Skeletal muscle tissue (tissue), 4 donors: ENCODE data around the gene PPP1R15A. TPM values are rescaled to one million over a fixed set of nuclear protein-coding genes. Genes with fewer than 3 reads are reported as not detected.
"Not testable (repeated sequence)": the region's sequence is repeated elsewhere in the genome, so short reads cannot be mapped to it uniquely, and the experiment has no call there.

ENCODE experiments used
- H3K27ac ChIP-seq: one replicate; pipeline ENCODE4 v1.7.0; 2013; ENCODE audit warnings: mild to moderate bottlenecking, low read depth, low read length, inconsistent platforms
- H3K27me3 ChIP-seq, 3 donors: one replicate each; pipeline ENCODE4 v1.7.0; 2013; ENCODE audit warnings: low read length in 3 of 3; ENCODE audit not compliant: control insufficient read depth in 3 of 3, insufficient read depth in 3 of 3
- H3K36me3 ChIP-seq, 3 donors: one replicate each; pipeline ENCODE4 v1.7.0; 2013; ENCODE audit warnings: low read length in 3 of 3; ENCODE audit not compliant: control insufficient read depth in 3 of 3, insufficient read depth in 3 of 3
- H3K4me1 ChIP-seq, 3 donors: one replicate each; pipeline ENCODE4 v1.7.0; 2013; ENCODE audit warnings: low read length in 3 of 3, mild to moderate bottlenecking in 3 of 3; ENCODE audit not compliant: control insufficient read depth in 3 of 3, insufficient read depth in 3 of 3
- H3K4me3 ChIP-seq, 3 donors: one replicate each; pipeline ENCODE4 v1.7.0; 2013; ENCODE audit warnings: low read length in 3 of 3
- H3K9ac ChIP-seq, 3 donors: one replicate each; pipeline ENCODE4 v1.7.0; 2013; ENCODE audit warnings: low read length in 3 of 3, mild to moderate bottlenecking in 3 of 3, moderate library complexity in 2 of 3, low read depth in 1 of 3
- H3K9me3 ChIP-seq, 3 donors: one replicate each; pipeline ENCODE4 v1.7.0; 2013; ENCODE audit warnings: low read length in 3 of 3; ENCODE audit not compliant: control insufficient read depth in 3 of 3
- total RNA-seq: library from RNA; depleted of rRNA; stranded (reverse); fragments of >200 nt; gene quantifications from one replicate; pipeline ENCODE4 v1.2.3, GENCODE V29; 2014
- donor health status: Osteomylitis.

PPP1R15A gene
- total RNA-seq, 1 donor from 2014 or later = 26.1 TPM

GRCh38 chr19:48878196-48879024 is 6.2 kb downstream of the PPP1R15A start:
- Histone ChIP-seq H3K9me3 (no peaks in the 10 kb centered on the region), H3K27ac (peak overlapping the region; percentile 51), H3K27me3 (no peaks in the 10 kb centered on the region), H3K4me3 (no peak overlapping the region), H3K4me1 (peaks cover 33 to 37% (median 35%) of the 10 kb centered on the region in 3 donors), H3K36me3 (peaks cover 23 to 33% (median 33%) of the 10 kb centered on the region in 3 donors), H3K9ac (peak overlapping the region in 1 of 3 donors; percentile 16)

GRCh38 chr19:48879025-48879637 is 6.9 kb downstream of the PPP1R15A start:
- H3K9me3 ChIP-seq = no peaks in the 10 kb centered on the region
- peaks cover 25 to 30% (median 28%) of the 10 kb centered on the region in 3 donors for H3K4me1 ChIP-seq
- no peaks in the 10 kb centered on the region for H3K27me3 ChIP-seq
- H3K27ac ChIP-seq = peak overlapping the region; percentile 51
- H3K9ac ChIP-seq = no peak overlapping the region
- no peak overlapping the region for H3K4me3 ChIP-seq
- H3K36me3 ChIP-seq = peaks cover 16 to 26% (median 25%) of the 10 kb centered on the region in 3 donors

- not testable (repeated sequence) for H3K9ac ChIP-seq, H3K9me3 ChIP-seq, H3K4me3 ChIP-seq, H3K27me3 ChIP-seq, H3K27ac ChIP-seq
- H3K36me3 ChIP-seq = peaks cover 10 to 20% (median 20%) of the 10 kb centered on the region in 3 donors
- peaks cover 20 to 25% (median 23%) of the 10 kb centered on the region in 3 donors for H3K4me1 ChIP-seq
These were observed 7.5 kb downstream of the PPP1R15A start for GRCh38 chr19:48879696-48880095.

- H3K27ac ChIP-seq = no peak overlapping the region
- no peak overlapping the region for H3K9ac ChIP-seq
- peaks cover 2 to 7% (median 6%) of the 10 kb centered on the region in 3 donors for H3K36me3 ChIP-seq
- H3K4me1 ChIP-seq = peaks cover 3 to 12% (median 8%) of the 10 kb centered on the region in 3 donors
- no peaks in the 10 kb centered on the region for H3K27me3 ChIP-seq
- no peaks in the 10 kb centered on the region for H3K9me3 ChIP-seq
- no peak overlapping the region for H3K4me3 ChIP-seq
These were observed 9.8 kb downstream of the PPP1R15A start for GRCh38 chr19:48881741-48882657.

GRCh38 chr19:48883726-48884125 is 11.5 kb downstream of the PPP1R15A start:
- Histone ChIP-seq H3K9ac (no peak overlapping the region), H3K9me3 (no peaks in the 10 kb centered on the region), H3K27me3 (no peaks in the 10 kb centered on the region), H3K4me1 (peaks cover 0 to 1% (median 0%) of the 10 kb centered on the region in 3 donors), H3K4me3 (no peak overlapping the region), H3K36me3 (peaks cover 0 to 2% (median 0%) of the 10 kb centered on the region in 3 donors), H3K27ac (no peak overlapping the region)

- H3K9ac ChIP-seq = no peak overlapping the region
- H3K27me3 ChIP-seq = no peaks in the 10 kb centered on the region
- H3K36me3 ChIP-seq = no peaks in the 10 kb centered on the region
- H3K4me3 ChIP-seq = no peak overlapping the region
- no peaks in the 10 kb centered on the region for H3K4me1 ChIP-seq
- no peaks in the 10 kb centered on the region for H3K9me3 ChIP-seq
- no peak overlapping the region for H3K27ac ChIP-seq
These were observed 15.8 kb downstream of the PPP1R15A start for GRCh38 chr19:48887861-48888612.

GRCh38 chr19:48889496-48889895 is 17.3 kb downstream of the PPP1R15A start:
- not testable (repeated sequence) for H3K36me3 ChIP-seq, H3K27ac ChIP-seq, H3K4me3 ChIP-seq, H3K9ac ChIP-seq, H3K4me1 ChIP-seq, H3K27me3 ChIP-seq, H3K9me3 ChIP-seq

GRCh38 chr19:48890551-48890950 is 18.3 kb downstream of the PPP1R15A start:
- Histone ChIP-seq H3K4me3 (no peak overlapping the region), H3K9ac (no peak overlapping the region), H3K9me3 (no peaks in the 10 kb centered on the region), H3K4me1 (peaks cover under 1 to 5% (median 2%) of the 10 kb centered on the region in 3 donors), H3K27me3 (peaks cover 0 to 11% (median 6%) of the 10 kb centered on the region in 3 donors), H3K36me3 (no peaks in the 10 kb centered on the region), H3K27ac (no peak overlapping the region)

- H3K9ac ChIP-seq = no peak overlapping the region
- no peak overlapping the region for H3K27ac ChIP-seq
- H3K4me3 ChIP-seq = peak overlapping the region in 2 of 3 donors; percentile 6 to 38
- peaks cover 0 to under 1% (median 0%) of the 10 kb centered on the region in 3 donors for H3K36me3 ChIP-seq
- H3K9me3 ChIP-seq = no peaks in the 10 kb centered on the region
- peaks cover 2 to 8% (median 3%) of the 10 kb centered on the region in 3 donors for H3K4me1 ChIP-seq
- H3K27me3 ChIP-seq = peaks cover 0 to 11% (median 6%) of the 10 kb centered on the region in 3 donors
These were observed 23.0 kb downstream of the PPP1R15A start for GRCh38 chr19:48895226-48895625.
